Measurements from ENCODE around the gene ADARB1.
A peak's percentile ranks its signal among the peaks of the same experiment; 100 is the strongest.
"Not testable (repeated sequence)": the region's sequence is repeated elsewhere in the genome, so short reads cannot be mapped to it uniquely, and the experiment has no call there.

Gene ADARB1

DNA sequence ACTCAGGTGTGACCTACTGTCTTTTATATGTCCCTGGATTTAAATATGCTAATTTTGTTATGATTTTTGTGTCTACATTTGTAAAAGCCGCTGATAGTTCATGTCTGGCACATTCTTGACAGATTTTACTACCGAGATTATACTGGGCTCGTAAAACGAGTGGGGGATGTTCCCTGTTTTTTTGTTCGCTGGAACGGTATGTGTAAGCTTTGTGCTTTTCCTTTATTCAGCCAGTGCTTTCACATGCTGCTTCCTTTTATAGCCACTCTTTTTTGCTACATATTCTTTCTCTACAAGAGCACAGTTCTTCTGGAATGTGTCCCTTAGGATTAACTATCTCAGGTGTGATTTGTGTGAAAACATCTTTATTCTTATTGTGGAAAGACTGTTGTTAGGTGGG lies 46.6 kb downstream of the ADARB1 start:
- no peak for DNase-seq

DNA sequence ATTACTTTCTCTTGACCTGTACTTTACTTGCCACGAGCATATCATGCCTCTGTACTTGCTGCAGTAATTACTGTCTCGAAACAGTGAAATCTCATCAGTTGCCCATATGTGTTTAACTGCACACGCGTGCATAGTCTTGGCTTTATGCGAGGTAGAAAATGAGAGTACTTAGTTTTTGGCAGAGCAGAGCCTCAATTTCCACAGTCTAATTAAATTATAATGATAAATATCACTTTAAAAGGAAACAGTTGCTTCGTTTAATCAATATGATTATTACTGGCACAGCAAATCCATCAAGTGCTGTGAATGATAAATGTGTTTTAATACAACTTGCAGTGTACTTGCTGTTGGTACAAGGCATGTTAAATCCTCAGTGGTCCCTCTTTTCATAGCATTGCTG lies 47.6 kb downstream of the ADARB1 start:
- DNase-seq, result no peak

DNA sequence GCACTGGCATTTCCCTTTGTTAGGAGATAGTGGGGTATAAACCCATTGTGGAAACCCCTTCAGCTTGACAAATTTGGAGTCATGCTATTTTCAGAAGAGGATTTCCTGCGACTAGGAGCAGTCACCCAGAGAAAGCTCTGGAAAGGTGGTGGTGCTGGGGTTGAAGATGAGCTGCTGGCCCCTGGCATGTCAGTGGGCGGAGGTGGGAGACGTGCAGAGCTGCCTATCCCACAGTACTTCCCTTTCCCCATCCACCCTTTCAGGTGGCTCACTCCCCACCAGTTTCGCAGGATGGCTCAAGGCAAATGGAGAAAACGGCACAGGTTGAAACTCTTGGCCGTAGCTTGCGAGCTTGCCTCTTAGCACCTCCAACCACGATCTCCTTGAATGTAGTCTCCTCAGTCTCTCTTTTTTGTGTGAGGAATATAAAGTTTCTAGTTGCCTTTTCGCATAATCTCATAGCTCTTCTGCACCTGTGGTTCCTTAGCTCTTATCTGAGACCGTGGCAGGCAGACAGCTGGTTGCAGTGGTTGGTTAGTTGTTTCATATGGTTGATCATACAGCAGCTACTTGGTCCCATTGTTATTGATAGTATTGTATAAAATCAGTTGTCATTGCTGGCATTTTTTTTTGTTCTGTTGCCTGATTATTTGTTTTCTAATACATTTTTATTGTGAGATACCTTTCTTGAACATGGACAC lies 48.2 kb downstream of the ADARB1 start:
- no peak for DNase-seq

DNA sequence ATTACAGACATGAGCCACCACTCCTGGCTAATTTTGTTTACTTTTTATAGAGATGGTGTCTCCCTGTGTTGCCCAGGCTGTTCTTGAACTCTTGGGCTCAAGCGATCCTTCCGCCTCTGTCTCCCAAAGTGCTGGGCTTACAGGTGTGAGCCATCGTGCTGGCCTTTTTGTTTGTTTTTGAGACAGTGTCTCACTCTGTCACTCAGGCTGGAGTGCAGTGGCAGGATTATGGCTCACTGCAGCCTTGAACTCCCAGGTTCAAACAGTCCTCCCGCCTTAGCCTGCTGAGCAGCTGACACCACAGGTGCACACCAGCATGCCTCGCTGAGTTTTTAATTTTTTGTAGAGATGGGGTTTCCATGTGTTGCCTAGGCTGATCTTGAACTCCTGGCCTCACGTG lies 49.1 kb downstream of the ADARB1 start:
- no peak for DNase-seq

- no peak for DNase-seq
Observed at GRCh38 chr21:45124596-45124995, 50.2 kb downstream of the ADARB1 start.

DNA sequence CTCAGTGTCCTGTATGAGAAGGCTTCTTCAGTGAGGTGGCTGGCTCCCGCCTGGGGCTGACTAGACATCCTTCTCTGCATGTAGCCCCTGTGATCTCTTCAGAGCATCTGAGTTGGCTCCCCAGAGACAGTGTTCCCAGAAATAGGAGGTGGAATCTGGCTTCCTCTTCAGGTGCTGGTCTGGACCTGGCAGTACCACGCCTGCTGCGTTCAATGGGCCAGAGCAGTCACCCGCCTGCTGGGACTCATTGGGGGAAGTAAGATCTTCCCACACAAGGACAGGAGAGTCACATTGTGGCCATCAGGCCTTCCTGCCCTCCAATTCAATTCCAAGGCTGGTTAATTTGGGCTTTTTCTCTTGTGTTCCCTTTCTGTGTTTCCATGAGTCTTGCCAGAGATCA lies 51.0 kb downstream of the ADARB1 start:
- no peak for DNase-seq

DNA sequence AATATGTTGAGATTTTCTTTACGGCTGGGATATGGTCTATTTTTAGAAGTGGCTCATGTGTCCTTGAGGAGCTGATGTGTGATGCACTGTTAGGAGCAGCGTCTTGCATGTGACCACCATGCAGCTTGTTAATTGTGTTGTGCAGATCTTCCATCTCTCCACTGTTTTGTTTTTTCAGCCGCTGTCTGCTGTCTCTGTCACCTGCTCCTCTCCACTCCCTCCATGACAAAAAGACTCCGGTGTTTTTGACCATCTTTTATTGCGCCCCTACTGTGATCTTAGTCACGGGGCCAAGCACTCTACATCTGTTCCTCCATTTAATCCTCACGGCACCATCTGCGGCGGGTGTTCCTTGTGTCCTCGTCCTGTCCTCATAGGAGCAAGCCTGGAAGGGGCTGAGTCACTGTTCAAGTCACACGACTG lies 51.8 kb downstream of the ADARB1 start:
- DNase-seq, result no peak

DNA sequence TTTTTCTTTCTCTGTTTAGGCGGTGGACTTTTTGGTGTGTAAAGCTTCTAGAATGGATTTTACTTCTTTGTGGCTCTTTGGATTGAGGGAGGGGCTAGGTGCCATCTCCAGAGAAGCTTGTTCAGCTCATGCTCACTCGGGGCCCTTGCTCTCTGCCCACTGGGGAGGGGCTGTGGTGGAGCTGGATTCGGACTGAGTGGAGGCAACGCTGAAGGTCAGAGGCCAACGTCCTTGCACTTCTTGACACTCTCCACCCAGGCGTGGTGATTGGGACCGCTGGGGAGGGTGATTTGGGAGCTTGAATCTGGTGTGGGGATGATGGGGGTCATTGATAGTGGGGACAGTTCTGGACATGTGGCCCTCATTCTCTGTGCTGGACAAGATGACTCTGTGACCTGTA lies 52.6 kb downstream of the ADARB1 start:
- no peak for DNase-seq

DNA sequence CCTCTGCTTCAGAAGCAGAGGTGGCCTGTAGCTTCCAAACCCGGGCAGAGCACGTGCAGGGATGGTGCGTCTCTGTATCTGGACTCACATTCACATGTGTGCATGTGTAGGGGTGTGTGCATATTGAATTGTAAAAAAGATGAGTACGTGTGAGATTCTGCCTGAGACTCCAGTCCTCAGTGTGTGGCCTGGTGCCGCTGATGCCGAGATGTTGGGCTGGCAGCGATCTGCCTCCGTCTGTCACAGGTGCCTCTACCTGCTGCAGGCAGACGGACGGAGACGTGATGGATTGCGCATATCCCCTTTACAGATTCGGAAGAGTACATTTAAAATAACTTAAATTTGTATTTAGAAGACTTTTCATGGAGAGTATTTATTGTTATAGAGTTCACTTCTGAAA lies 53.6 kb downstream of the ADARB1 start:
- no peak for DNase-seq

- DNase-seq, result peak; percentile 43
Observed at GRCh38 chr21:45128613-45129188, 54.3 kb downstream of the ADARB1 start.

GRCh38 chr21:45129189-45129923 lies 55.0 kb downstream of the ADARB1 start:
- no peak for DNase-seq

GRCh38 chr21:45130324-45130774 lies 56.0 kb downstream of the ADARB1 start:
- no peak for DNase-seq

DNA sequence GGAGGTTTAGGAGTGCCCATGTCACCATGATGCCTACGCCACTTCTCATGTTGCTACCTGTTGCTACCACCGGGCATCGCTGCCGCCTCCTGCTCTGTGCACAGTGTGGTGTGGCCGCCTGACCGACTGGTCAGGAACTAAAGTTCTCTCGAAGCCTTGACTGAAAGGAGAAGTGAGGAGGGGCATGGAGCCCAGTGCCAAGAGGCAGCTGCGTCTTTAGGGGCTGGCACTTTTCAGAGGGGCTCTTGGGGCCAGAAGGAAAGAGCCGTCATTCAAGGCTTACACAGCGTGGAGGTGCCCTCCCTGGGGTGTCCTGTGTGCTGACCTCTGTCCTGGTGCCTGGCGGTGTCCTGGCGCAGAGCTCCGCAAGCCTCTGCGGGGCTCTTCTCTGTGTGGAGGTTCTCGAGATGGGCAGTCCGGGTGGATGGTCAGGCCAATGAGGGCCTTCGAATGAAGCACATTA lies 57.2 kb downstream of the ADARB1 start:
- no peak for DNase-seq

GRCh38 chr21:45132841-45133573 lies 58.6 kb downstream of the ADARB1 start:
- DNase-seq, result no peak

DNA sequence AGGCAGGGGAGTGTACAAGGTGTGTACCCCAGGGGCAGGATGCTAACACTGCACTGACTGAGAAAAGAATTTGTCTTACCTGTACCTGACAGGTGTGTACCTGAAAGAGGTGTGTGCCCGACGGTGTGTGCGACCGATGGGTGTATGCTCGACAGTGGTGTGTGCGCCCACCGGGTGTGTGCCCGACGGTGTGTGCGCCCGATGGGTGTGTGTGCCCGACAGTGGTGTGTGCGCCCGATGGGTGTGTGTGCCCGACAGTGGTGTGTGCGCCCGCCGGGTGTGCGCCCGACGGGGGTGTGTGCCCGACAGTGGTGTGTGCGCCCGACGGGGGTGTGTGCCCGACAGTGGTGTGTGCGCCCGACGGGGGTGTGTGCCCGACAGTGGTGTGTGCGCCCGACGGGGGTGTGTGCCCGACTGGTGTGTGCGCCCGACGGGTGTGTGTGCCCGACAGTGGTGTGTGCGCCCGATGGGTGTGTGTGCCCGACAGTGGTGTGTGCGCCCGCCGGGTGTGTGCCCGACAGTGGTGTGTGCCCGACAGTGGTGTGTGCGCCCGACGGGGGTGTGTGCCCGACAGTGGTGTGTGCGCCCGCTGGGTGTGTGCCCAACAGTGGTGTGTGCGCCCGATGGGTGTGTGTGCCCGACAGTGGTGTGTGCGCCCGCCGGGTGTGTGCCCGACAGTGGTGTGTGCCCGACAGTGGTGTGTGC lies 59.3 kb downstream of the ADARB1 start:
- not testable (repeated sequence) for DNase-seq

DNA sequence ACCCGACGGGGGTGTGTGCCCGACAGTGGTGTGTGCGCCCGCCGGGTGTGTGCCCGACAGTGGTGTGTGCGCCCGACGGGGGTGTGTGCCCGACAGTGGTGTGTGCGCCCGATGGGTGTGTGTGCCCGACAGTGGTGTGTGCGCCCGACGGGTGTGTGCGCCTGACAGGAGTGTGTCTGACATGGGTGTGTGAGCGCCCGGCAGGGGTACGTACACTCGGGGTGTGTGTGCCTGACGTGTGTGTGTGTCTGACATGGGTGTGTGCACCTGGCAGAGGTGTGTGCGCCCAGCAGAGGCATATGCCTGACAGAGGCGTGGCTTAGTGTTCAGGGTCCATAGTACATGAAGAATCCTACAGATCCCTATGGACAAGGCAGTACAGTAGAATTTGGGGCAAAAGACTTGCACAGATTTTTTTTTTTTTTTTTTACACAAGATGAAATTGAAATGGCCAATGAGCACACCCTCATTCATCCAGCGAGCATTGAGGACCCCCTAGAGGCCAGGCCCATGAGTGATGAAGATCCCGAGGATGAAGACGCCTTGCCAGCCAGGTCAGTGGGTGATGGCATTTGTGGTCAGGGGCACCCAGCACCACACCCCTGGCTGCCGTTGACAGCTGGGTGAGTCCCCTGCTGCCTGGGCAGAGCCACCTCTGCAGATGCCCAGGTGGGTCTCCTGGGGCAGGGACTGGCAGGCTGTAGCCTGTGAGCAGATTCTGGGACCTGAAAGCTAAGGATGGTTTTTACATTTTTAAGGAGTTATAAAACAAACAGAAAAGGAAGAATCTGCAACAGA lies 60.1 kb downstream of the ADARB1 start:
- no peak for DNase-seq

GRCh38 chr21:45135122-45135521 lies 60.7 kb downstream of the ADARB1 start:
- DNase-seq, result no peak

DNA sequence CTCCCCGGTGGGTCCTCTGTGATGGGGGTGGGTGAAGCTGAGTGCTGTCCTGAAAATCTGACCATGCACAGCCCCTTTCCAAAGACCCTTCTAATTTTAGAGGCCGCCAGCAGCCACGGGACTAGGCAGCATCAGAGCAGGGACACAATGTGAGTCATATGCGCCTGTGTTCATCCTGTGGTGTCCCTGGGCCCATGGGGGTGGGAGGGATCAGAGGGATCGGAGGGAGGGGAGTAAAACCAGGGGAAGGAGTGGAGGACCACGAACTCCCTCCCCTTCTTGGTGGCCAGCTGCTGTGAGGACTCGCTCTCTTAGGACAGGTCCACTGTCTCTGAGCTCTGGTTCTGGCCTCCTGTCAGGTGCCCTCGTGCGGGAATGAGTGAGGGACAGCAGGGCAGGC lies 61.5 kb downstream of the ADARB1 start:
- no peak for DNase-seq

DNA sequence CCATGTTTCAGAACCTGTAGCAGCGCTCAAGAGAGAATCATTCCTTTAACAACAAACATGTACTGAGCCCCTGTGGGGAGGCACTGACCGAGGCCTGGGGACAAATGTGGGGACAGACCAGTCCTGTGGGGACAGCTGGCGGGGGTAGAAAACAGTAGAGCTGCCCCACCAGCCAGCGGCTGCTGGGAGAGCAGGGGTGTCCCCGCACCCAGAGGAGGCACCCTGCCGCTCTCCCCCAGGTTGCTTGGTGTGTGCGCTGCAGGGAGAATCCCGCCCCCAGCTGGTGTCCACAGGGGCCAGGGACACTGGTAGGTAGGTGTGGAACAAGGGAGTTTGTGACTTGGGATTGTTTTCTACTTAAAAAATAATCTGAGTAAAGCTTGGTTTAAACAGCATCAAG lies 62.1 kb downstream of the ADARB1 start:
- no peak for DNase-seq

GRCh38 chr21:45136927-45137611 lies 62.7 kb downstream of the ADARB1 start:
- peak; percentile 63 for DNase-seq

- DNase-seq, result no peak
Observed at GRCh38 chr21:45137612-45137937, 63.2 kb downstream of the ADARB1 start.
